ENCODE data around the gene SEMA6B. TPM values are rescaled to one million over a fixed set of nuclear protein-coding genes. Genes with fewer than 3 reads are reported as not detected.

SEMA6B gene
- total and polyA plus RNA-seq, 2 of the 8 experiments (the other 6 are each of a cell fraction or from before 2014, with no cell fraction given), result 31.3 to 54.4 TPM

GRCh38 chr19:4523306-4524110 lies 36.0 kb downstream of the SEMA6B start (continued):
- TF ChIP-seq GABPA (IDR thresholded peaks at IDR 0.05; ENCODE audit: borderline replicate concordance, insufficient read depth, low read length), result peak; percentile 64; the same call in 1 of the 2 replicates
- TF ChIP-seq EZH2 (IDR thresholded peaks at IDR 0.05; ENCODE audit: low read depth, low read length, severe bottlenecking), result no peak
- TF ChIP-seq SP2 (IDR thresholded peaks at IDR 0.05; ENCODE audit: low read length), result no peak
- TF ChIP-seq SP1 (IDR thresholded peaks at IDR 0.05; ENCODE audit: low read depth, low read length), result no peak
- TF ChIP-seq SIX5 (IDR thresholded peaks at IDR 0.05; ENCODE audit: low read depth, low read length), result no peak
- peak; percentile 48 to 61 for TF ChIP-seq RAD21 (IDR thresholded peaks at IDR 0.05 in 1 of 2, conservative IDR thresholded peaks at IDR 0.05 in 1 of 2; ENCODE audit: low read depth in 2 of 2, low read length in 2 of 2)
- TF ChIP-seq ZNF274 (IDR thresholded peaks at IDR 0.05; ENCODE audit: borderline replicate concordance, extremely low read depth, low read length), result no peak
- peak; percentile 77 to 96 (median 95) for TF ChIP-seq CTCF (IDR thresholded peaks at IDR 0.05; ENCODE audit: control extremely low read depth in 1 of 3, insufficient read depth in 1 of 3, low read depth in 1 of 3, low read length in 3 of 3)
- no peak for TF ChIP-seq PHF8 (conservative IDR thresholded peaks at IDR 0.05; ENCODE audit: low read depth, low read length)
- TF ChIP-seq TCF12 (IDR thresholded peaks at IDR 0.05; ENCODE audit: low read depth, low read length), result 0 out of 2 replicates have a peak, but pooled peaks have one; percentile 54
- no peak for TF ChIP-seq TAF7 (optimal IDR thresholded peaks at IDR 0.05; ENCODE audit: borderline replicate concordance, low read depth, low read length)
- TF ChIP-seq EGR1 (IDR thresholded peaks at IDR 0.05; ENCODE audit: borderline replicate concordance, low read depth, low read length), result no peak
- no peak for TF ChIP-seq NANOG (IDR thresholded peaks at IDR 0.05; ENCODE audit: insufficient read depth, low read depth, low read length, poor library complexity, severe bottlenecking)

Data from H1 (cell line).